Activated CD8-positive, alpha-beta memory T cell treated with anti-CD3 and anti-CD28 coated beads, Interleukin-2, amount 50 U/mL, for 24 hours (primary cell): ENCODE data around the gene CTDSP2.
"Not testable (repeated sequence)": the region's sequence is repeated elsewhere in the genome, so short reads cannot be mapped to it uniquely, and the experiment has no call there.

Source experiments
- DNase-seq: peaks from one replicate; pipeline ENCODE4 v3.0.0-alpha.2; 2020; ENCODE audit errors: extremely low read depth

Gene CTDSP2

DNA sequence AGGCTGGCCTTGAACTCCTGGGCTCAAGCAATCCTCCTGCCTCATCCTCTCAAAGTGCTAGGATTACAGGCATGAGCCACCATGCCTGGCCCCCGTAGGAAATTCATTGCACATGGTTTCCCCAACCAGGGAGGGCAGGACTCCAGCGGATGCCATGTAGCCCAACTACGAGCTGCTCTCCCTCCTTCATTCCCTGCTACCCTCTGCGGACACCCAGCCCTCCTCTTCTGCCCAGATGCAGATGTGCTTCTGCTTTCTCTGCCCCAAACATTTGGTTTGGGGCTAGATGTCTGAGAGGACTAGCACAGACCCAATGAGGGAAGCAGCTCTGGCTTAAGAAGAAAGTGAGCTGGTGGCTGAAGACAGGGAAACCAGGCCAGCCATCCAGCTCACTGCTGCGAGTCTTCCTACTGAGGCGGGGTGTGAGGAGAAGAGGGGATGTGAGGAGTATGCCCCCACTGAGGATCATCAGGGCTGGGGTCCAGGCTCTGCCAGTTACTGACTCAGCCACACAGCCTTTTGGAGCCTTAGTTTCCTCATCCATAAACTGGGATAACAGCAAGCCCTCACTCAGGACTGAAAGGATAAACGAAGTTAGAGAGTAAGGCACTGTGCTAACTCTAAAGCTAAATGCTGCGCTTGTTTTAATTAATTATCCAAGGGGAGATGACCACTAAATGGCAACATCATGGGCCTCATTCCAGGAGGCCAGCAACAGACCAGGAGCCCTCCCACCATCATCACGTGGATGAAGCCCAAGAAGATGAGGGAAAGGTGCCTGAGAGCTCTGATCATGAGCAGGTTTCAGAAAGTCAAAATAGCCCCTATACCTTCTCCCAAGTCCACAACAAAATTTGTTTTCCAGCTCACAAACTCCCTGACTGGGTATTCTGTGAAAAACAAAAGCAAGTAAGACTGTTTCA is 10.9 kb downstream of the CTDSP2 start:
- no peak for DNase-seq

DNA sequence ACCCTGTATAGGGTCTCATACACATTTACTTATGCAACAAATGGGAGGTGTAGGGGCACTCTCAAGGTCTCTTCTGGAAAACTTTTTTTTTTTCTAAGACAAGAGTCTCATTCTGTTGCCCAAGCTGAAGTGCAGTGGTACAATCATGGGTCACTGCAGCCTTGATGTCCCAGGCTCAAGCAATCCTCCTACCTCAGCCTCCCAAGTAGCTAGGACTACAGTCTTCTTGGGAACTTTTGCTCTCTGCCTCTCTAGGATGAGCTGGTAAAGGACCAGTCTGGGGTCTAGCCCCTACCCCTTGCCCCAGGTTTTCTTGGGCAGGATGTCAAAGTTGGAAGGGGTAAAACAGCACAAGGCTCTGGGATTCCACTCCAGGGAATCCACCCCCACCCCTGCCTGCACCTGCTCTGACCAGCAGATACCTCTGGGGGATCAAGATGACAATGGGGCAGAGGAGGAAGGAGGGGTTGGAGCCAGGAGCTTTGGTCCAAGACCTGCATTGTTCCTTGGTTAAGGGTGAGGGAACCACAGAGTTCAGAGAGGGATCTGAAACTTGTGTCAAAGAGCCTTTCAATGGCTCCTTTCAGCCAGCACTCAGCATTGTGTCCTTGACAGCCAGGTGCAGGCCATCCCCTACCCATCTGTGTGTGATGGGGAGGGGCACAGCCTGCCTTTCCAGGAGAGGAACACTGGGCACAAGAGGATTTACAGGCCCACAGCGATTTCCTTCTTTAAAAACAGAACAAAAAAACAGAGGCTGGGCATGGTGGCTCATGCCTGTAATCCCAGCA is 12.2 kb downstream of the CTDSP2 start:
- DNase-seq = no peak

- no peak for DNase-seq
Measured at GRCh38 chr12:57833672-57834071, 12.9 kb downstream of the CTDSP2 start.

DNA sequence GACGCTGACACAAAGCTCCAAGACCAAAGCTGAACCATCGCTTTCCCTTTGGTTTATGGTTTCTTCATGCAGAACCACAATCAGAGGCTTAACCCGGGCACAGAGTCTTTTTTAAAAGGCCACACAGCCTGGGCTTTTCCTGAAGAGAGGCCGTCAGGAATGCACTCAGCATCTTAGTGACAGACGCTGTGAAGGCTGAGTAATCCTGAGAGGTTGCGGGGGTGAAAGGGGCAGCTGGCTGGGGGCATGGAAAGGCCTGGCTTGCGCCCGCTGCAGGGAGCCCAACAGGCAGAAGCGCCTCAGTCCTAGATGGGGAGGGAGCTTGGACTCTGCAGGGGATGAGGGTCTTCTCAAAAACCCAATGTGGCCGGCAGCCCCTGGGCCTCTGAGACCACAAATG is 13.6 kb downstream of the CTDSP2 start:
- no peak for DNase-seq

- DNase-seq = no peak
Measured at GRCh38 chr12:57830393-57830792, 16.1 kb downstream of the CTDSP2 start.

DNA sequence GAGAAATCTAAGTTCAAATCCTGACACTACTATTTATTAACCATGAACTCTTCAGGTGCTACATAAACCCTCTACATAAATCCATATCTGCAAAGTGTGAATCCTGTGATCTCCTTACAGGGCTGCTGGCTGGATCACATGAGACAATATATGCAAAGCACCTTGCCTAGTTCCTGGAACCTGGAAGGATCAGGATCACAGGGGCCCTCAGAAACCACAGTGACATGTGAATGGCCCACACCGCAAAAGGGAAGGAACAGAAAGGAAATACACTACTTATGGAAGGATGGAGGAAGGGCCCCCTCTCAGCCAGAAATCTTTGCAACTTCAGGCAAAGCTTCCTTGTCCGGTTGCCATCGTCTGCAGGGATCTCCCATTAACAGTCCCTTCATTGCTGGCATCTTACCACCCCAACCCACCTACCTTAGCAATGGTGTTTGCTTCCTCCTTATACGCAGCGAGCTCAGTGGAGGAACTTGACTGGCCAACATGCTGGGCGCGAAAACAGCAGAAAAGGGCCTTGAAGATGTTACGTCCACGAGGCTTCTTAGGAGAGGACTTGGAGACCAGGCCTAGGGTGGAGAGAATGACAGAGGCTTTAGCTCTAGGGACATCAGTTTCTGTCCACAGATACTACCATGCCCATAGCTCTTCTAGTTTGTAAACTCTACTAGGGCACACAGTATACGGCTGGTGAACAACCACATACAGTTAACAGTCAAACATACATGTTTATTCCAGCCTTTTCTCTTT is 17.3 kb downstream of the CTDSP2 start:
- no peak for DNase-seq

GRCh38 chr12:57826966-57827365 is 19.6 kb downstream of the CTDSP2 start:
- no peak for DNase-seq

DNA sequence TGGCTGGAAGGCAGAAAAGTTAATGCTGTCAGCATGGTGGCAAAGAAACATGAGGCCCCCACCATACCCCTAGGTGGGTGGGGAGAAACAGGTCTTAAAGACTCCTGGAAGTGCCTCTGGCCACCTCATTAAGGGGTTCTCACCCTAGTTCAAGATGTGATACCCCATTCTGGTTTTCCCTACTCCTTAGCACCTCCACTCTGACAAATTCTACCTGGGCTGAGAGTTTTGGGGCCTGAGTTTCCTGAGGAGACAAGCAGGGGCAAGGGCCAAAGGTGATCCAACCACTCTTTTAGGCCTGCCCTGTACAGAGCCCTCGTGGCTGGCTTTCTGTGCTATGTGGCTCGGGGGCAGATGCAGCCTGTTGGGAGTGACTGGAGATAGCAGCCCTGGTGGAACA is 20.1 kb downstream of the CTDSP2 start:
- no peak for DNase-seq

DNA sequence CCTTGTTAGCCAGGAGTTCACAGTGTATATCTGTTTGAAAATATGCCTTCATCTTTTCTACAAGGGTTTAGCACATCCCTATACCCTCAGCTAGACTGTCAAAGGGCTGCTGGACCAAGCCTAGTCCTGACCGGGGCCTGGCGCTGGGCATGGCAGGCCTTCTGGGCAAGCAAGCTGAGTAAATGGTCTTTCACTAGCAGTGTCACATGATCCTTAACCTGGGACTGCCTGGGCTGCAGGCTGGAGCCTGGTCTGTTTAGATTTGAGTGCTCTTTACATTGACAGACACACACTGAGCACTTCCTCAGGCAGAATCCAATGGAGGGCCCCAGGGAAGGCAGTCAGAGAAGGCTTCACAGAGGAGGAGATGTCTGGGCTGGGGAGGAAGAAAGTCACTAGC is 21.1 kb downstream of the CTDSP2 start:
- no peak for DNase-seq

DNA sequence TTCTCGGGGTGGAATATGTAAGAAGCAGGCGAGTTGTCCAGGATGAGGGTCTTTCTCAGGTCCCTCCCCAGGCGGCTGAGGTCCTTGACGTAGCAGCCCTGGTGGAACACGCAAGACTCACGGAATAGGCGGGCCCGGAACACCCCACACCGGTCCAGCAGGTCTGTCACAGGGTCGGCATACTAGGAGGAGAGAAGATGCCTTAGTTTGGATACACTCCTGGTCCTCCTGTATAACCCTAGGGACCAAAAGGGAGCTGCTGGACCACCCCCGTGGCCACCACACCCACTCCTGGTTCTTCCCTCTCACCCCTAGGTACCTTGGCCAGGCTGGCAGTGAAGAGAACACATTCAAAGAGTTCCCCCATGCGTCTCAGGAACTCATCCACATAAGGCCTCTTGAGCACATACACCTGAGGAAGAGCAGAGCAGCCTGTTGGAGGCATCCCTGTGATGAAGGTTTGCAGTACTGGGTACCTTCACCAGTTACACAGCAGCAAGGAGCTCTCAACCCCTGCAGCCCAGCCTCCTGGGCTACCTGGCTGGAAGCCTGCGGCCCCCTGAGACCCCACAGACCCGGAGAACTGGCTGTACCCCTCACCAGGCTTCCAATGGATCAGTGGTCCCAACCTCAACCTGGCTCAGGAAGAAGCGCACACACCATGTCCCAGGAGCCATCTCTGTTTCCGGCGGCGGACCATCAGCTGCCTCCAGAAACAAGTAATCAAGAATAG is 22.5 kb downstream of the CTDSP2 start:
- no peak for DNase-seq

- no peak for DNase-seq
Measured at GRCh38 chr12:57823131-57823907, 23.2 kb downstream of the CTDSP2 start.

DNA sequence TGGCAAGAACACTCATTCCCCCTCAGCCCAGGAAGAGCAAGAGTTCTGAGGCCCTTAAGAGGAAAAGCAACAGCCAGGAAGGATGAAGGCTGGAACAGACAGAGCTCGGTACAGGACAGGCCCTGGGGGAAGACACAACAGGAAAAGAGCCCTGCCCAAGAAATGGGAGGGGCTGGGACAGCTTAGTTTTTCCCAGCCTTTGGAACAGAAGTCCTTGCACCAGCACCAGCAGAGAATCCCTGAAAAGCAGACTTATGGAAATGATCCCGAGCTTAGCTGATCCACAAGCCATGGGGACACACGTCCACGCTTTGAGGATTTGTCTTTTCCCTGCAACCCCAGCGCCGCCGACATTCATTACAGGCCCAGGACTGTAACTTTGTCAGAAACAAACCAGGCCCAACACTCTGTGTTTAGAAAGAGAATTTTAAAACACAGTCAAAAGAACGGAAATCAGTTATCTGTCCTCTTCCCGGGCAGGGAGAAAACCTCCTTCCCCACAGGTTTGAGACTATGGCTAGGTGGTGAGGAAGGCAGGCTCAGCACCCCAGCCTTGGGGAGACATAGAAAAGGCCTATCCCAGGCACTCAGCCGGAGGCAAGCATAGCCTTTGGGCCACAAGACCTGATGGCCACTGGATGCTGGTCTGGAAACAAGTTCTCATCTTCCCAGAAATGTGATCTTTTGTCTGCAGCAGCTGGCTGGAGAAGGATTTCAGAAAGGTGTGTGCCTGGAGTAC is 24.0 kb downstream of the CTDSP2 start:
- no peak for DNase-seq

GRCh38 chr12:57821474-57822214 is 24.9 kb downstream of the CTDSP2 start:
- no peak for DNase-seq

- not testable (repeated sequence) for DNase-seq
Measured at GRCh38 chr12:57821015-57821414, 25.5 kb downstream of the CTDSP2 start.

DNA sequence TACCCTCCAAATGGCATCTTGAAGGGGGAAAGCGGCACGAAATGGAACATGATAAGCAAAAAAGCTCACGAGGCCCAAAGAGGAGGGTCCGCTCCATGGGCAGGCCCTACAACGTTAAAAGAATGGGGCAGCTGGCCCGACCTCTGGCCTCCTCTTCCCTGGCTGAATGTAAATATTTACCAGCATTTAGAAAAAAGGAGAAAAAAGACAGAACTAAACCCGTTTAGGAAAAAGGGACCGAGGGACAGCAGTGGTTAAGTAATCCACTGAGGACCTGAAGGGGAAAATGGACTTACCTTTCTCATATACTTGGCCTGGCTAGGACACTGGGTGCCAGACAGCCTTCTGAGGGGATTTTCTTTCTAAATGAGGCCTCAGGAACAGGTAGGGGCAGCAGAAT is 26.4 kb downstream of the CTDSP2 start:
- DNase-seq = not testable (repeated sequence)

DNA sequence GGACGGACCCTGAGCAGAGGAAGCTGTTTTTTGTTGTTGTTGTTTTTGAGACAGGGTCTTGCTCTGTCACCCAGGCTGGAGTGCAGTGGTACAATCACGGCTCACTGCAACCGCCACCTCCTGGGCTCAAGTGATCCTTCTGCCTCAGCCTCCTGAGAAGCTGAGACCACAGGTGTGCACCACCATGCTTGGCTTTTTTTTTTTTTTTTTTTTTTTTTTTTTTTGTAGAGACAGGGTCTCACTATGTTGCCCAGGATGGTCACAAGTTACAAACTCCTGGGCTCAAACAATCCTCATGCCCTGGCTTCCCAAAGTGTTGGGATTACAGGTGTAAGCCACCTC is 28.6 kb downstream of the CTDSP2 start:
- DNase-seq = not testable (repeated sequence)

DNA sequence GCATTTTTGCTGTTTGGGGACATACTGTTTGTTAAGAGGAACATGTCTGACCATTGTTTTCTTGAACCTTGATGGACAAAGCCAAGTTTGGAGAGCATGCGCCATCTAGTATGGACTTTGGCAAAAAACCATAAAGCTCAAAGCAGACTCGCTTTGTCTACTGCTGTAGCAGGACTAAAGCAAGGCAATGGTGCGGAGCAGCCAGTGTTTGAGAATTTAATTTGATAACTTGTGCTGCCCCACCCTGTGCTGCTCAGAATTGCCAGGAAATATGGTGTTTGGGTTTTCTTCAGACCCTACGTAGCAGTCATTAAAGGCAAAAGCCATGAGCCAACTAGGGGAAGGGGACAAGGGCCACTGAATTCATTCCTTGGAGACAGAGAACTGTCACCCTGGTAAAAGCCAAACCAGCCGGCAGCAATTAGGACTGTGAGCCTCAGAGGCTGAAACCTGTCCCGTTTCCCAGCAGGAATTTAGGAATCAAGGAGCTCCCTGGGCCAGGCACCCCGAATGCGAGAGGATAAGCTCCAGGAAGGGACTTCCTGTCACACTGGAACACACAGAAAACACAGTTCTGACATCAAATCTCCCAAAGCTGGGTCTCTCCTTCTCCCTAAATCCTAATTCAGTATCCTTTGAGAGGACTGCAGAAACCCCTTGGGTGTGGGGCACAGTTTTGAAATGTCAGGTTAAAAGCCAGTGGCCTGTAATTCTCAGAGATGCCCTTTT is 29.1 kb downstream of the CTDSP2 start:
- DNase-seq = no peak

GRCh38 chr12:57816855-57817151 is 29.7 kb downstream of the CTDSP2 start:
- DNase-seq = no peak
